ENCODE data around the gene TRPV6. TPM values are rescaled to one million over a fixed set of nuclear protein-coding genes. Genes with fewer than 3 reads are reported as not detected.

Gene TRPV6
- total RNA-seq, 6 experiments from 2014 or later: not detected

DNA sequence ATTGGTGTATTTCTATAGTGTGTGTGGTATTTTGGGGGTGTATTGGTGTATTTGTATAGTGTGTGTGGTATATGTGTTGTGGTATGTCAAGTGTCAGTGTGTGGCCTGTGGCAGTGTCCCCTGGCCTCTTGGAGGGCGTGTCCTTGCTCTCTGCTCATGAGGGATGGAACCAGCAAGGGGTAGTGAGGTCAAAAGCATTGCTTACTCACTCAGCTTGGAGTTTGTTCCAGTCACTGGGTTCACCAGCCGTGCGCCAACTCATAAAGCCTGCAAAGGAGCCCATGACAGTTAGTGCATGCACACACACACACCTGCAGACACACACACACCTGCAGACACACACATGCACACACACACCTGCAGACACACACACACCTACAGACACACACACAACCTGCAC is 4.3 kb upstream of the TRPV6 start:
- Mint-ChIP-seq H3K9me3 (peaks cover 5% of the 10 kb centered on the region; the same call in 1 of the 2 replicates), H3K27me3 (ENCODE audit: insufficient read depth) (peaks cover 3% of the 10 kb centered on the region), H3K4me3 (no peak overlapping the region), H3K27ac (no peak overlapping the region), H3K36me3 (ENCODE audit: low read depth) (peaks cover 6% of the 10 kb centered on the region; the same call in 1 of the 2 replicates), H3K4me1 (ENCODE audit: low read depth) (no peaks in the 10 kb centered on the region)
- no peak for DNase-seq
- TF ChIP-seq, protein P1, sequence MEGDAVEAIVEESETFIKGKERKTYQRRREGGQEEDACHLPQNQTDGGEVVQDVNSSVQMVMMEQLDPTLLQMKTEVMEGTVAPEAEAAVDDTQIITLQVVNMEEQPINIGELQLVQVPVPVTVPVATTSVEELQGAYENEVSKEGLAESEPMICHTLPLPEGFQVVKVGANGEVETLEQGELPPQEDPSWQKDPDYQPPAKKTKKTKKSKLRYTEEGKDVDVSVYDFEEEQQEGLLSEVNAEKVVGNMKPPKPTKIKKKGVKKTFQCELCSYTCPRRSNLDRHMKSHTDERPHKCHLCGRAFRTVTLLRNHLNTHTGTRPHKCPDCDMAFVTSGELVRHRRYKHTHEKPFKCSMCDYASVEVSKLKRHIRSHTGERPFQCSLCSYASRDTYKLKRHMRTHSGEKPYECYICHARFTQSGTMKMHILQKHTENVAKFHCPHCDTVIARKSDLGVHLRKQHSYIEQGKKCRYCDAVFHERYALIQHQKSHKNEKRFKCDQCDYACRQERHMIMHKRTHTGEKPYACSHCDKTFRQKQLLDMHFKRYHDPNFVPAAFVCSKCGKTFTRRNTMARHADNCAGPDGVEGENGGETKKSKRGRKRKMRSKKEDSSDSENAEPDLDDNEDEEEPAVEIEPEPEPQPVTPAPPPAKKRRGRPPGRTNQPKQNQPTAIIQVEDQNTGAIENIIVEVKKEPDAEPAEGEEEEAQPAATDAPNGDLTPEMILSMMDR (IDR thresholded peaks at IDR 0.05): no peak

DNA sequence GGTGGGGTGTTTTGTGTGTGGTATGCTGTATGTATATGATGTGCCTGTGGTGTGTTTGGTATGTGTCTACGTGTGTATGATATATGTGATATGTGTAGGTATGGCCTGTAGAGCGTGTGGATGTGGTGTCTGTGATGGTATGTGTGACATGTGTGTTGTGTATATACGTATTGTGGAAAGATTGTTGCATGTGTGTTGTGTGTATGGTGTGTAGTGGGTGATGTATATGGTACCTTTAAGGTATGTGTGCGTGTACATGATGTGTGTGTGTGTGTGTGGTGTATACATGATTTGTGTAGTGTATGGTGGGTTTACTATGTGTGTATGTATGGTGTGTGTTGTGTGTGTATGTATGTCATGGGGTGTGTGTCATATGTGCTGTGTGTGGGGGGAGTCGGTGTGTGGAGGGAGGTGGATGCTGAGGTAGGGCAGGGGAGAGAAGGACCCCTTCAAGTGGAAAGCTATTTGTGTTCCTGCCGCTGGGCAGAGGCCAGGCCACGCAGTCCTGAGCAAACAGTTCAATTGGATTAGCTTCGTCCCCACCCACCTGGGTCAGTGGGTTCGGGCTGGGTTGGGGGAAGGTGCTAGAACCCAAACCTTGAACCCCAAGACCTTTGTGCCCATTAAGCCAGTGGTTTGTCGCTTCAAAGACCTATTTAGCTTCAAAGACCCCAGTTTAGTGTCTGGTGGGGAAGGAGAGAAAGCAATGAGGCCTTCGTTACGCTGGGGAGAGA is 1.9 kb upstream of the TRPV6 start:
- Mint-ChIP-seq H3K27me3 (ENCODE audit: insufficient read depth) (peaks cover 16% of the 10 kb centered on the region), H3K27ac (no peak overlapping the region), H3K36me3 (ENCODE audit: low read depth) (peaks cover 6% of the 10 kb centered on the region; the same call in 1 of the 2 replicates), H3K4me1 (ENCODE audit: low read depth) (no peaks in the 10 kb centered on the region), H3K9me3 (peaks cover 5% of the 10 kb centered on the region; the same call in 1 of the 2 replicates), H3K4me3 (no peak overlapping the region)
- no peak for DNase-seq
- TF ChIP-seq, protein P1 (IDR thresholded peaks at IDR 0.05): no peak

DNA sequence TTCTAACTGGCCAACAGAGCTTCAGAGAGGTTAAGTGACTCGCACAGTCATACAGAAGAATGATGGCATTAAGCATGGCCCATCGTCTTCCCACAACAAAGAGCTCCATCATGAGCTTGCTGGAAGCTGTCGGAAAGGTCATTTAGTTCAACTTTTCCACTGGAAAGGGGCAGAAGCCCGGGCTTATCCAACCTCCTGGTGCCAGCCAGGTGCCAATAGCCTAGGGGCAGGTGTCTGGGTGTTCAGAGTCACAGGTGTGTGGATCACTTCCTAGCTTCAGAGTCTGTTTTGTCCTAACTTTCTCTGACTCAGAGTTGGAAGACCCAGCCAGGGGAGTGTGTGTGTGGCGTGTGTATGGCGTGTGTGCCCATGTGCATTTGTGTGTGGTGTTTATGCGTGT is 1.3 kb upstream of the TRPV6 start:
- Mint-ChIP-seq H3K27me3 (ENCODE audit: insufficient read depth) (peaks cover 16% of the 10 kb centered on the region), H3K36me3 (ENCODE audit: low read depth) (peaks cover 6% of the 10 kb centered on the region; the same call in 1 of the 2 replicates), H3K4me3 (no peak overlapping the region), H3K9me3 (peaks cover 5% of the 10 kb centered on the region; the same call in 1 of the 2 replicates), H3K27ac (no peak overlapping the region), H3K4me1 (ENCODE audit: low read depth) (no peaks in the 10 kb centered on the region)
- DNase-seq: no peak
- TF ChIP-seq, protein P1 (IDR thresholded peaks at IDR 0.05): no peak

DNA sequence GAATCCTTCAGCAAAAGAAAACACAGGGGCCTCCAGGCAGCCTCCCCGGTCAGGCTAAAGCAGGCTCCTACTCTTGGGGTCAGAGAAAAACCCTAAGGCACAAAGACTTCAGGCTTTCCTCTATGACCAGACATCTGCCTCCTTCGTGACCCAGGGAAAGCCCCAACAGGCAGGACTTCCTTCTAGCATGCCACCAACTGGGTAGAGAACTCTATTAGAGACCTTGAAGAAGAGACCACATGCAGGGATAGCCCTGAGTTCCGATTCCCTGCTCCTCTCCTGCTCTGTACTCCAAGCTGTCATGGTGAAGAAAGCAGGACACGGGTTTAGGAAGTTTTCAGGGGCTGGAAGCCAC is 1.3 kb downstream of the TRPV6 start:
- peaks cover 26% of the 10 kb centered on the region for H3K27me3 Mint-ChIP-seq (ENCODE audit: insufficient read depth)
- no peak overlapping the region for H3K4me3 Mint-ChIP-seq

DNA sequence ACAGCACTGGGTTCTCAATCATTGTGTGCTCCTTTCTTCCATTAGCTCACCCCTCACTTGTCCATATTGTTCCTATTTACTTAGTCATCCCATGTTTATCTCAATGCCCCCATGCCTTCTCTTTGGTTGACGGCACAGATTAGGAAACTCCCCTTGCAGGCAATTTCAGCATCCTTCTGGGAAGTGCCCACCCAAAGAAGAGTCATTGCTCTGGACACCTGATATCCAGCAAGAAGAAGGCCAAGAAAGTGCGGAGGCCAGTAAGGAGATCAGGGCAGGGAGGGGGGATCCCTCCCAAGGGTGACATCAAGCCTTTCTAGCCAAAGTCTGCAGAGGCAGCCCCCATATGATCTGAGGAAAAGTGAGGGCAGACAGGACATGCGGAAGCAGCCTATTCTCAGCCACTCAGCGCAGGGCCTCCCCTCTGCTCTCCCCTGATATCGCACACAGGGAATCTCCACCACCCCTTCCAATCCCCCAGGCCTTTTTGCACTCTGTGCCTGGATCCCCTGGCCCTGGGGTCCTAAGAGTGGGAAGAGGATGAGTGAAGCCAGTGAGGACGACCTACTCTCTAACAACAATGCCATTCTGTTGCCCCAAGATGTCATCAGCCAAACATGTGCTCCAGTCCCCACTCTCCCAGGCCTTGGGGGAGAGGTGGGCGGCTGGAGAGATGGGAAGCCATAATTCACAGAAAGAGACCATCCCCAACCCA is 1.8 kb downstream of the TRPV6 start:
- H3K27ac Mint-ChIP-seq: no peak overlapping the region
- TF ChIP-seq, protein P1 (IDR thresholded peaks at IDR 0.05): no peak
- H3K27me3 Mint-ChIP-seq (ENCODE audit: insufficient read depth): peaks cover 26% of the 10 kb centered on the region
- H3K4me1 Mint-ChIP-seq (ENCODE audit: low read depth): no peaks in the 10 kb centered on the region
- H3K4me3 Mint-ChIP-seq: no peak overlapping the region
- no peaks in the 10 kb centered on the region for H3K36me3 Mint-ChIP-seq (ENCODE audit: low read depth)
- H3K9me3 Mint-ChIP-seq: no peaks in the 10 kb centered on the region
- DNase-seq: no peak

More for the DNA sequence above, 1.3 kb downstream of the TRPV6 start:
- no peak for DNase-seq
- H3K27ac Mint-ChIP-seq: no peak overlapping the region
- no peaks in the 10 kb centered on the region for H3K4me1 Mint-ChIP-seq (ENCODE audit: low read depth)
- H3K36me3 Mint-ChIP-seq (ENCODE audit: low read depth): no peaks in the 10 kb centered on the region
- TF ChIP-seq, protein P1 (IDR thresholded peaks at IDR 0.05): no peak
- no peaks in the 10 kb centered on the region for H3K9me3 Mint-ChIP-seq
